ENCODE measurements around the gene NEAT1. TPM values are rescaled to one million over a fixed set of nuclear protein-coding genes. Genes with fewer than 3 reads are reported as not detected.

Gene NEAT1
- polyA plus RNA-seq, 1 donor = 1,329 TPM

Other genes starting within 250 kb of the NEAT1 start
- gene CAPN1, start 240.9 kb upstream of the NEAT1 start, polyA plus RNA-seq = 106 TPM
- 13.6 TPM for gene POLA2, start 160.8 kb upstream of the NEAT1 start, polyA plus RNA-seq
- gene CDC42EP2, start 107.9 kb upstream of the NEAT1 start, polyA plus RNA-seq = 10.5 TPM
- gene DPF2, start 88.9 kb upstream of the NEAT1 start, polyA plus RNA-seq = 48.9 TPM
- 2.1 TPM for gene TIGD3, start 68.0 kb upstream of the NEAT1 start, polyA plus RNA-seq
- 41.2 TPM for gene SLC25A45, start 40.2 kb upstream of the NEAT1 start, polyA plus RNA-seq
- 23.5 TPM for gene FRMD8, start 36.2 kb upstream of the NEAT1 start, polyA plus RNA-seq
- gene MALAT1, start 76.2 kb downstream of the NEAT1 start, polyA plus RNA-seq = 368 TPM
- 50.7 TPM for gene SCYL1, start 102.3 kb downstream of the NEAT1 start, polyA plus RNA-seq
- gene LTBP3, start 135.6 kb downstream of the NEAT1 start, polyA plus RNA-seq = 105 TPM
- 32.3 TPM for gene ZNRD2, start 147.7 kb downstream of the NEAT1 start, polyA plus RNA-seq
- 25.9 TPM for gene FAM89B, start 149.7 kb downstream of the NEAT1 start, polyA plus RNA-seq
- 77.9 TPM for gene EHBP1L1, start 153.3 kb downstream of the NEAT1 start, polyA plus RNA-seq
- gene KCNK7, start 173.0 kb downstream of the NEAT1 start, polyA plus RNA-seq = 0.49 TPM
- 69.1 TPM for gene MAP3K11, start 191.4 kb downstream of the NEAT1 start, polyA plus RNA-seq
- gene PCNX3, start 193.0 kb downstream of the NEAT1 start, polyA plus RNA-seq = 29.1 TPM
- gene SIPA1, start 215.3 kb downstream of the NEAT1 start, polyA plus RNA-seq = 26.4 TPM
- gene RELA, start 240.1 kb downstream of the NEAT1 start, polyA plus RNA-seq = 53.8 TPM